PFSK-1 (cell line): ENCODE measurements around the gene HMGCLL1.

Experiments
- POLR2AphosphoS5 ChIP-seq: IDR thresholded peaks from 2 replicates; pipeline ENCODE4 v1.6.1; 2012; ENCODE audit warnings: low read depth, mild to moderate bottlenecking, control low read depth, low read length, moderate library complexity
- TAF1 ChIP-seq: IDR thresholded peaks from 2 replicates; pipeline ENCODE4 v1.6.1; 2012; ENCODE audit warnings: low read length, control low read depth, borderline replicate concordance; ENCODE audit not compliant: insufficient read depth
- TF ChIP-seq, protein P1 (sequence below), 2 experiments: IDR thresholded peaks; 2 replicates each; pipeline versions ENCODE4 v1.6.1 to v1.8.0; 2011 to 2012; ENCODE audit warnings: low read depth in 2 of 2, low read length in 2 of 2, control low read depth in 1 of 2, inconsistent platforms in 1 of 2, mild to moderate bottlenecking in 1 of 2, moderate library complexity in 1 of 2; ENCODE audit not compliant: insufficient read depth in 1 of 2

DNA sequence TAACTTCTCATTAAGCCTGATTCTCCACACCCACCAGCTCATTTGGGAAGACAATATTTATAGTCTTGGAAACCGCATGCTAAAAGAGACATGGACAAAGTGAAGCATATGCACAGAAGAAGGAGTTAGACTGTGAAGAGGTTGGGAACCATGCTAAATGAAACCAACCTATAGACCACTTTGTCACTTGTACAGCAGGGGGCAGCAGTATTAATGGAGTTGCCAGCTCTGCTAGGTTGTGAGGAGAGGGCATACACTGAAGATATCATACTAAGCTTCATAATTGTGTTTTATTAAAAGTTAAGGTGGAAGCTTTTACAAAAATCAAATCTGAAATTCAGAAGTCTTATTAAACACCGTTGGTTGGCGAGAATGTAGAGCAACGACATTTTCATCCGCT, 38.3 kb upstream of the HMGCLL1 start:
- no peak for TF ChIP-seq POLR2AphosphoS5
- TF ChIP-seq TAF1 = no peak
- TF ChIP-seq, protein P1, sequence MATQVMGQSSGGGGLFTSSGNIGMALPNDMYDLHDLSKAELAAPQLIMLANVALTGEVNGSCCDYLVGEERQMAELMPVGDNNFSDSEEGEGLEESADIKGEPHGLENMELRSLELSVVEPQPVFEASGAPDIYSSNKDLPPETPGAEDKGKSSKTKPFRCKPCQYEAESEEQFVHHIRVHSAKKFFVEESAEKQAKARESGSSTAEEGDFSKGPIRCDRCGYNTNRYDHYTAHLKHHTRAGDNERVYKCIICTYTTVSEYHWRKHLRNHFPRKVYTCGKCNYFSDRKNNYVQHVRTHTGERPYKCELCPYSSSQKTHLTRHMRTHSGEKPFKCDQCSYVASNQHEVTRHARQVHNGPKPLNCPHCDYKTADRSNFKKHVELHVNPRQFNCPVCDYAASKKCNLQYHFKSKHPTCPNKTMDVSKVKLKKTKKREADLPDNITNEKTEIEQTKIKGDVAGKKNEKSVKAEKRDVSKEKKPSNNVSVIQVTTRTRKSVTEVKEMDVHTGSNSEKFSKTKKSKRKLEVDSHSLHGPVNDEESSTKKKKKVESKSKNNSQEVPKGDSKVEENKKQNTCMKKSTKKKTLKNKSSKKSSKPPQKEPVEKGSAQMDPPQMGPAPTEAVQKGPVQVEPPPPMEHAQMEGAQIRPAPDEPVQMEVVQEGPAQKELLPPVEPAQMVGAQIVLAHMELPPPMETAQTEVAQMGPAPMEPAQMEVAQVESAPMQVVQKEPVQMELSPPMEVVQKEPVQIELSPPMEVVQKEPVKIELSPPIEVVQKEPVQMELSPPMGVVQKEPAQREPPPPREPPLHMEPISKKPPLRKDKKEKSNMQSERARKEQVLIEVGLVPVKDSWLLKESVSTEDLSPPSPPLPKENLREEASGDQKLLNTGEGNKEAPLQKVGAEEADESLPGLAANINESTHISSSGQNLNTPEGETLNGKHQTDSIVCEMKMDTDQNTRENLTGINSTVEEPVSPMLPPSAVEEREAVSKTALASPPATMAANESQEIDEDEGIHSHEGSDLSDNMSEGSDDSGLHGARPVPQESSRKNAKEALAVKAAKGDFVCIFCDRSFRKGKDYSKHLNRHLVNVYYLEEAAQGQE (IDR thresholded peaks at IDR 0.05; ENCODE audit: insufficient read depth in 1 of 2, low read depth in 2 of 2, low read length in 2 of 2) = no peak
